HFFc6 (cell line): ENCODE results near the gene DST. TPM values are rescaled to one million over a fixed set of nuclear protein-coding genes. Genes with fewer than 3 reads are reported as not detected.
A peak's percentile ranks its signal among the peaks of the same experiment; 100 is the strongest.

ENCODE experiments used
- DNase-seq: peaks from one replicate; pipeline ENCODE4 v3.0.0-alpha.2; 2018
- H3K27ac Mint-ChIP-seq: 2 replicates; pipeline ENCODE4 v1.8.0; 2020; ENCODE audit warnings: mild to moderate bottlenecking, mixed read lengths
- H3K27me3 Mint-ChIP-seq: 2 replicates; pipeline ENCODE4 v1.8.0; 2021; ENCODE audit warnings: mild to moderate bottlenecking, moderate library complexity, mixed read lengths; ENCODE audit not compliant: insufficient read depth
- H3K36me3 Mint-ChIP-seq: 2 replicates; pipeline ENCODE4 v1.8.0; 2021; ENCODE audit warnings: low read depth, mixed read lengths
- H3K4me1 Mint-ChIP-seq: 2 replicates; pipeline ENCODE4 v1.8.0; 2020; ENCODE audit warnings: low read depth, mixed read lengths
- H3K4me3 Mint-ChIP-seq: 2 replicates; pipeline ENCODE4 v1.8.0; 2020; ENCODE audit warnings: mild to moderate bottlenecking, moderate library complexity, mixed read lengths
- H3K9me3 Mint-ChIP-seq: 2 replicates; pipeline ENCODE4 v1.8.0; 2020; ENCODE audit warnings: mild to moderate bottlenecking, mixed read lengths
- CTCF ChIP-seq: fragments of 200-600 bp; sonication (generic); IDR thresholded peaks from 2 replicates; pipeline ENCODE4 v1.5.0; 2021; ENCODE audit warnings: antibody characterized with exemption, mild to moderate bottlenecking
- total RNA-seq, 6 experiments: library from RNA; stranded (reverse); fragmentation: NEBNext Ultra II Directional; extraction: Animal tissue kit (Norgen Biotek cat#: 25700); gene quantifications; 2 replicates in 1 of 6; 3 replicates in 5 of 6; pipeline ENCODE4 v1.2.3, GENCODE V29; 2021

The DST gene
- total RNA-seq, 6 experiments from 2014 or later: 246 to 408 (median 279) TPM

- DNase-seq: no peak
- peaks cover 93% of the 10 kb centered on the region for H3K4me1 Mint-ChIP-seq
- peaks cover 51% of the 10 kb centered on the region for H3K36me3 Mint-ChIP-seq
- H3K9me3 Mint-ChIP-seq: no peaks in the 10 kb centered on the region
- peak overlapping the region; percentile 61 for H3K27ac Mint-ChIP-seq
- TF ChIP-seq CTCF: no peak
- peak overlapping the region; percentile 12; the same call in 1 of the 2 replicates for H3K4me3 Mint-ChIP-seq
- H3K27me3 Mint-ChIP-seq: peaks cover 5% of the 10 kb centered on the region; the same call in 1 of the 2 replicates
These were observed 120.0 kb downstream of the DST start for GRCh38 chr6:56522495-56523270.

- peaks cover 93% of the 10 kb centered on the region for H3K4me1 Mint-ChIP-seq
- H3K4me3 Mint-ChIP-seq: no peak overlapping the region; the same call in 1 of the 2 replicates
- H3K9me3 Mint-ChIP-seq: no peaks in the 10 kb centered on the region
- H3K27me3 Mint-ChIP-seq: peaks cover 5% of the 10 kb centered on the region; the same call in 1 of the 2 replicates
- TF ChIP-seq CTCF: no peak
- no peak for DNase-seq
- peaks cover 48% of the 10 kb centered on the region for H3K36me3 Mint-ChIP-seq
- H3K27ac Mint-ChIP-seq: peak overlapping the region; percentile 47
These were observed 120.7 kb downstream of the DST start for GRCh38 chr6:56521976-56522375.

DNA sequence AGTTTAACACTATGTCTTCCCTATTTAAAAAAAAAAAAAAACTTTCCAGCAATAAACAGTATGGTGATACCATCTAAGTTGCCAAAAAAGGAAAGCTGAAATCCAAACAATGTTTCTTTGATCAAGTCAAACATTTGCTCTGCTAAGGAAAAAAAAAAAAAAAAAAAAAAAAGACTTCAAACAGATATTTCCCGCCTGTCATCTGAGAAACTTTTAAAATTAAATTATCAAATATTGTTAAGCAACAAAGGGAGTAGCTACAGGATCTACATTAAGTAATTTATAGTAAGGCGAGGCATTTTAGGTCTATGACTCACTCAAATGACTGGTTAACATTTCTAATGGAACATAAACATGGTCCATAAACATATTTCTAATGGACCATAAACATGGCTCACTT lies 121.2 kb downstream of the DST start:
- Mint-ChIP-seq H3K4me1 (peaks cover 90% of the 10 kb centered on the region), H3K27me3 (peaks cover 5% of the 10 kb centered on the region; the same call in 1 of the 2 replicates), H3K36me3 (peaks cover 46% of the 10 kb centered on the region), H3K27ac (peak overlapping the region; percentile 47), H3K9me3 (no peaks in the 10 kb centered on the region), H3K4me3 (peak overlapping the region; percentile 36; the same call in 1 of the 2 replicates)
- DNase-seq: no peak
- no peak for TF ChIP-seq CTCF

- Mint-ChIP-seq H3K36me3 (peaks cover 45% of the 10 kb centered on the region), H3K27me3 (peaks cover 5% of the 10 kb centered on the region; the same call in 1 of the 2 replicates), H3K4me3 (no peak overlapping the region; the same call in 1 of the 2 replicates), H3K9me3 (no peaks in the 10 kb centered on the region), H3K4me1 (peaks cover 88% of the 10 kb centered on the region), H3K27ac (peak overlapping the region; percentile 47)
- no peak for TF ChIP-seq CTCF
- DNase-seq: no peak
These were observed 122.5 kb downstream of the DST start for GRCh38 chr6:56520218-56520617.

- Mint-ChIP-seq H3K27ac (peak overlapping the region; percentile 42), H3K4me1 (peaks cover 88% of the 10 kb centered on the region), H3K27me3 (peaks cover 5% of the 10 kb centered on the region; the same call in 1 of the 2 replicates), H3K9me3 (no peaks in the 10 kb centered on the region), H3K36me3 (peaks cover 56% of the 10 kb centered on the region), H3K4me3 (peak overlapping the region; percentile 39; the same call in 1 of the 2 replicates)
- TF ChIP-seq CTCF: no peak
- DNase-seq: no peak
These were observed 123.5 kb downstream of the DST start for GRCh38 chr6:56518995-56519767.
